IPS-18c (cell line): ENCODE results near the gene S100A6.
"Not testable (repeated sequence)": the region's sequence is repeated elsewhere in the genome, so short reads cannot be mapped to it uniquely, and the experiment has no call there.

Experiments
- H3K4me3 ChIP-seq: 2 replicates; pipeline ENCODE4 v1.7.0; 2013; ENCODE audit warnings: low read depth, mild to moderate bottlenecking, low read length, moderate library complexity; ENCODE audit not compliant: insufficient read depth
- H3K9me3 ChIP-seq: one replicate; pipeline ENCODE4 v1.6.1; 2013; ENCODE audit warnings: mild to moderate bottlenecking, low read length, moderate library complexity; ENCODE audit not compliant: control insufficient read depth, insufficient read depth

Gene S100A6

DNA sequence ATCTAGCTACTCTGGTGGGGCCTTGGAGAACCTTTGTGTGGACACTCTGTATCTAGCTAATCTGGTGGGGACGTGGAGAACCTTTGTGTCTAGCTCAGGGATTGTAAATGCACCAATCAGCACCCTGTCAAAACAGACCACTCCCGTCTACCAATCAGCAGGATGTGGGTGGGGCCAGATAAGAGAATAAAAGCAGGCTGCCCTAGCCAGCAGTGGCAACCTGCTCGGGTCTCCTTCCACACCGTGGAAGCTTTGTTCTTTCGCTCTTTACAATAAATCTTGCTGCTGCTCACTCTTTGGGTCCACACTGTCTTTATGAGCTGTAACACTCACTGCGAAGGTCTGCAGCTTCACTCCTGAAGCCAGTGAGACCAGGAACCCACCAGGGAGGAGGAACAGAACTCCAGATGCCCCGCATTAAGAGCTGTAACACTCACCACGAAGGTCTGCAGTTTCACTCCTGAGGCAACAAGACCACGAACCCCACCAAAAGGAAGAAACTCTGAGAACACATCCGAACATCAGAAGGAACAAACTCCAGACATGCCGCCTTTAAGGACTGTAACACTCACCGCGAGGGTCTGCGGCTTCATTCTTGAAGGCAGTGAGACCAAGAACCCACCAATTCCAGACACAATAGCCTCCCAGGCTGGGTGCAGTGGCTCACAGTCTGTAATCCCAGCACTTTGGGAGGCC lies 13.3 kb downstream of the S100A6 start:
- H3K4me3 ChIP-seq, H3K9me3 ChIP-seq: not testable (repeated sequence)

DNA sequence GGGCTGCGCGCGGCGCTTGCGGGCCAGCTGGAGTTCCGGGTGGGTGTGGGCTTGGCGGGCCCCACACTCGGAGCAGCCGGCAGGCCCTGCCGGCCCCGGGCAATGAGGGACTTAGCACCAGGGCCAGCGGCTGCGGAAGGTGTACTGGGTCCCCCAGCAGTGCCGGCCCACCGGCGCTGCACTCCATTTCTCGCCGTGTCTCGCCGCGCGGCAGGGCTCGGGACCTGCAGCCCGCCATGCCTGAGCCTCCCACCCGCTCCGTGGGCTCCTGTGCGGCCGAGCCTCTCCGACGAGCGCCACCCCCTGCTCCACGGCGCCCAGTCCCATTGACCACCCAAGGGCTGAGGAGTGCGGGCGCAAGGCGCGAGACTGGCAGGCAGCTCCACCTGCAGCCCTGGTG lies 14.0 kb downstream of the S100A6 start:
- not testable (repeated sequence) for H3K4me3 ChIP-seq, H3K9me3 ChIP-seq

DNA sequence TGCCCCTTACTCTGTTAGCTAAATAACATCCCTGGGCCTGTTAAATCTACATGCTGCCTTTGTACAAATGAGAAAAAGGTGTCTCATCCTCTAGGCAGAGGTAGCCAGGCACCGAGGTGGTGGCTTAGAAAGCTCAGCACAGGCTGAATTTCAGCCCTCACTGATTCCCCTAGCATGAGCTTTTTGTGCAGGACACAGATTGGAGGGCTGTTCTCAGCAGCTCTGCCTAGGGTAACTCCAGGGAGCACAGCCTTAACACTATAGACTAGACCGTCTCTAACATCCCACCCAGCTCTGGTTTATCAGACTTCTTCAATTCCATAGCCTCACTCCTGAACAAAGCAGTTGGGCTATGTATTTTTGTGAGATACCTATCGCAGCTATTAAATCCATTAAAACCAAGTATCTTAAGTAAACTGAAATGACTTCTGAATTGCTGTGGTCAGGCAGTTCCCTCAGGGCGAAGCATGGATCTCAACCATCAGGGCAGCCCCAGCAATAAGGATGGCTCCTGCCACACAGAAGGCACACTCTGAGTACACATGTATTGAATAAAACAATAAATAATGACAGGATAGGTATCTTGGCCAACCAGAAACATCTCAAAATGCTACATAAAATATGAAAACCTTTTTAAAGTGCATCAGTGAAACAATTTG lies 14.8 kb downstream of the S100A6 start:
- Histone ChIP-seq H3K9me3 (no peaks in the 10 kb centered on the region), H3K4me3 (no peak overlapping the region)

DNA sequence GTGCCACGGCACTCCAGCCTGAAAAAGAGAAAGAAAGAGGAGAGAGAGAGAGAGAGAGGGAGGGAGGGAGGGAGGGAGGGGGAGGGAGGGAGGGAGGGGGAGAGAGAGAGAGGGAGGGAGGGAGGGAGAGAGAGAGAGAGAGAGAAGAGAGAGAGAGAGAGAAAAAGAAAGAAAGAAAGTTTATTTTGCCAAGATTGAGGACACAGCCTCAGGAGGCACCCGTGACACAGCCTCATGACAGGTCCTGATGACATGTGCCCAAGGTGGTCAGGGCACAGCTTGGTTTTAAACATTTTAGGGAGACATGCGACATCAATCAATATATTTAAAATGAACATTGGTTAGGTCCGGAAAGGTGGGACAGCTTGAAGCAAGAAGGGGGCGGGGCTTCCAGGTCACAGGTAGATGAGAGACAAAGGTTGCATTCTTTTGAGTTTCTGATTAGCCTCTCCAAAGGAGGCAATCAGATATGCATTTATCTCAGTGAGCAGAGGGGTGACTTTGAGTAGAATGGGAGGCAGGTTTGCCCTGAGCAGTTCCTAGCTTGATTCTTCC lies 15.6 kb downstream of the S100A6 start:
- not testable (repeated sequence) for H3K4me3 ChIP-seq

DNA sequence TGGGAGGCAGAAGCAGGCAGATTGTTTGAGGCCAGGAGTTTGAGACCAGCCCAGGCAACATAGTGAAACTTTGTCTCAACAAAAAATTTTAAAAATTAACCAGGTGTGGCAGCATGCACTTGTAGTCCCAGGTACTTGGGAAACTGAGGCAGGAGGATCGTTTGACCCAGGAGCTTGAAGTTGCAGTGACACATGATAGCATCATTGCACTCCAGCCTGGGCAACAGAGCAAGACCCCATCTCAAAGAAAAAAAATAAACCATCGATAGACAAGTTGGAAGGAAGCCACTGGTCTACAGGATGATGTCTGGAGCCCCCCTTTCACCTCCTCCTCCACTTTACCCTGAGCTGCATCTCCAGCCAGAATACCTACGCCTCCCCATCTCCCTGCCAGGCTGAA lies 16.5 kb downstream of the S100A6 start:
- no peaks in the 10 kb centered on the region for H3K9me3 ChIP-seq
- no peak overlapping the region for H3K4me3 ChIP-seq

More for the DNA sequence above, 15.6 kb downstream of the S100A6 start:
- H3K9me3 ChIP-seq: not testable (repeated sequence)

DNA sequence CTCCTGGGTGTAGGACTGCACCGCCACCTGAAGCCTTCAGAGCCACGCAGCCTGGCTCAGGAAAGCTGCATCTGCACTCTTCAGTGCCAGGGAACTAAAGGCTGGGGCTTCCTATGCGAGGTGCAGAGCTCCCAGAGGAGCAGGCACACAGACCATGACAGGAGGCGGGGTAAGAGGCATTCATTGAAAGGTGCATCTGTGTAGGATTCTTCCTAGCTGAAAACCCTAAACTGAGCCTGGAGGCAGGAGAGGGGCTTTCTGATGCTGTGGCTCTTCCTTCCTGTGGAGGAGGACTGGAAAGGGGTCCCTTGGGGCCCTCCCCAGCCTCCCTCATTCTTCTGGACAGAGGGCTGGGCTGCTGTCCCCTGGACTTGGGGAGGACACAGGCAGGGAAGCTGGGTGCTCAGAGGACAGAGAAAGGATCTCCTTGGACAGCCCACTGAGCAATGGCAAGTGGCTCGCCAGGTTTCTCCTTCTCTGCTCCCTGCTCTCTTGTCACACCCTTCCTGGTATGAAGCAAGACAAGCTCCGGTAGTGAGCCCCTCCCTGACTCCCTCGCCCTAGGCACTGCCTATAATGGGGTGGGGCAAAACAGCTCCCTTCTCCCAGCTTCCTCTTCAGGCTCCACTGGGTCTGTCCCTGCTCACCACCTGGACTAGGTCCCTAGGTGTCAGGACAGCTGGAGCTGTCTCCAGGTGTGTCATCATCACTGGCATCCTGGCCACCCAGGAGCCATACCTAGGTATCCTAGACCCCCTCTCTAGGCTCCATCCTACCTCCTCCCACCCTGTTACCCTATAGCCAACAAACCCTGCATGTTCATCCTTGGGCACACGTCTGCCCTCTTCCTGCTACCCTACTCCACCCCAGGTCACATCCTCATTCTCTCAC lies 20.0 kb downstream of the S100A6 start:
- H3K4me3 ChIP-seq: no peak overlapping the region

DNA sequence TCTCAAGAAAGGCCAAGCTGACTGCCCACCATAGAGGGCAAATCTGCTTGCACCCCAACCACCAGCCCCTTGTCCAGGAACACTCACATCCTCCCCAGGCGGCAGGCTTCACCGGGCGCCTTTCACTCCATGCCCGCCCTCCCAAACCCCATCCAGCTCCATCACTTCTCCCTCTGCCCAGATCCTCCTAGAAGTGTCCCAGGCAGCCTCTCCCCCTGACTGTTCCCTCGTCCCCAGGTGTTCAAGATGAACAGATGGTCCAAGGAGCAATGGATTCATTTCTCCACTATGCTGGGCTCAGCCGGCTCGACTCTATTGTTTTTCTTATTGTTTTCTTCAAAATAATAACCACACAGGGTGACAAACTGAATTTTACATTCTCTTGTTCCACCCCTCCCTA lies 22.1 kb downstream of the S100A6 start:
- no peaks in the 10 kb centered on the region for H3K9me3 ChIP-seq
- H3K4me3 ChIP-seq: no peak overlapping the region

More for the DNA sequence above, 20.0 kb downstream of the S100A6 start:
- H3K9me3 ChIP-seq: no peaks in the 10 kb centered on the region

DNA sequence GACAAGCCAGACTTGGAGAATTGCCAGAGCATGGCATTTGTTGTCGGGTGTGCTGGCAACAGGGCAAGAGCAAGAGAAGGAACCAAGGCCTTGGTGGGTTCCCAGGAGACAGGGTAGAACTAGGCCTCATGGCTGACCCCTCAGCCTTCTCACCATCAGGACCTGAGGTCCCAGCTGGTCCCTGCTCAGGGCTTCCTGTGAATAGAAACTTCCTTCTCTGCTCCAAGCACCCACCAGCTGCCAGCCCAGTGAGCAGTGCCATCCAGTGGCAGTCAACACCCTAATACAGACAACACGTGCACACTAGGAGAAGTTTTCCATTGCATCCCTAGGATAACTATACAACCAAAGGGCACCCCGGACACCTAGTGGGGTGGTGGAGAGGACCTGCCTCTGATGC lies 22.8 kb downstream of the S100A6 start:
- H3K4me3 ChIP-seq: no peak overlapping the region
- no peaks in the 10 kb centered on the region for H3K9me3 ChIP-seq

DNA sequence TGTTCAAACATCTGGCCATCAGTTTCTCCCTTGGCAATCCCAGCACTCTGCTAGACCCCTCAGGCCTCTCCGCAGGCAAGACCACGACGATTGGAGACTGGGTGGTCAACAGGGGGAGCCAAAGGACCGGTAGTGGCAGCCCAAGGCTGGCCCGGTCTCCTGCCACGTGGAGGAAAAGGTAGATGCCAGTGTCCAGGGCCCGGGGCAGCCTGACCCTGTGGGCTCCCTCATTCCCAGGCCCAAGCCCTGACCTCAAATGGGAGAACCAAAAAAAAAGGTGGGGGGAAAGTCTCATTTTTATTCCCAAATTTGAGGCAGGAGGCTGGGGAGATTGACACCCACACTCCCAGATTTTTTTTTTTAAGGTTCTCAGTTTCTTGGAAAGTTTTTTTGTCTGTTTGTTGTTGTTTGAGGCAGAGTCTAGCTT lies 24.8 kb downstream of the S100A6 start:
- Histone ChIP-seq H3K4me3 (no peak overlapping the region), H3K9me3 (no peaks in the 10 kb centered on the region)

DNA sequence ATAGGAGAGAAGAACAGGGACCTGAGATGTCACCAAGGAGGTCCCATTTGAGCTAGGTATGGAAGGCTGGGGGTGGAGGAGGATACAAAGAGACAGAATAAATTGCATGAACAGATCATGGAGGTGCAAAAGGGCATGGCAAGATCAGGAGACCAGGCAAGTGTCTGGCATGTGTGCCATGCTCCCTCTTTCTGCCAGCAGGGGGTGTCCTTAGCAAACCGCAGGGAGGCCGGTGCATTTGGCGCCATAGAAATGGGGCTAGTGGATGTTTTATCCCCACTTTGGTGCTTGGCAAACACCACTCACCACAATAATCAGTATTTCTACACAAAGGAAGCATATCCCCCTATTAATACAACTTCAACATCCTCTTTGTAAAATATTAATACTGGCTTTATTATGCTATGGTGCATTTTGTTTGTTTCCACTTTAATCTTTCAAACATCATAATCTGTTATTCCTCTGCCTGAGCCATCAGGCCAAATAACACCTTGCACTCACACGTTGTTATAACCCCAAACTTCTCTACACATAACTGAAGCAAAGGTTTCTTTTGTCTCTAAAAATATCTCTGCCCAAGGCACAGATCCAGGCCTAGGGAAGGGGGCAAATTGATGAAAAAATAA lies 25.9 kb downstream of the S100A6 start:
- Histone ChIP-seq H3K4me3 (no peak overlapping the region), H3K9me3 (no peaks in the 10 kb centered on the region)

DNA sequence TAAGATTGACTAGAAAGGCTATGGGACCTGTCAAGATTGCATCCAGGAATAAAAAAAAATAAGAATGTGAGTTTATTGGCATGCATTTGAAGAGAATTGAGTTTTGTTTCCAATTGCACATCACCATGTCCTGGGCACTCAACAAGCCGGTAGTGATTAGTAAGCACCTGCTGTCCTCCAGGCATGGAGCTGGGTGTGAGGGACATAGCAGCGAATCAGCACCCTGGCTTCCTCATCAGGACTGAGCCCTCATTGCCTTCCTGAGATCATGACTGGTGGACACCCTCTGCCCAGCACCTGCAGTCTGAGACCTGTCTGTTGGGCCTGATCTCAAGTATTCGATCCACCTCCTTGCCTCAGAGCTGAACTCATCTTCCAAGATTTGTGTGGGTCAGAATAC lies 26.8 kb downstream of the S100A6 start:
- Histone ChIP-seq H3K9me3 (no peaks in the 10 kb centered on the region), H3K4me3 (no peak overlapping the region)

DNA sequence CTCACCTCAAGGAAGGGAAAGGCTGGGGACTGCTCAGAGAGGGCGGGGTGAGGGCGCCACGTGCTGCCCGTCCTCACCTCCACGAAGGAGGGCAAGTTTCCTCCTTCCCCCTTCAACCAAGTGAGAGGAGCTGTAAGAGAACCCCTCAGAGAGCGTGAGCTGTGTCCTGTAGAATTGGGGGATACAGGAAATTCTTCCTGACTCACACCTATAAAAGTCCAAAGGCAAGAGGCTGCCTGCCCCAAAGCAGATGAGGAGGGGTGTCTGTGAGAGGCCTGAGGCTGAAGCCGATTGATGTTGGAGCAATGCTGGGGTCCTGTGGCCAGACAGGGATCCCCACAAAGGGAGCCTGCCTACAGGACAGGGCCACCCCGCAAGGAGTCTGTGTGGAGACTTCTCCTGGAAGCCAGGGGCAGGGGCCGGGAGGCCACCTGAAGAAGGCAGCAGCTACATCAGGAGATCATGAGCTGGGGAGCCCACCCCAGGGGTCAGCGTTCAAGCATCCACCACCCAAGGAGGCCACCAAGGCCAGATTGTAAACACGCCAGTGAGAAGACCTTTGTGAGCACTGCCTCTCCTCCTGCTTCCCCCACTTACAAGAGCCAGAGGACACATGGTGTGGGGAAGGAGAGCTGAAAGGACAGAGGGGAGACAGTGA lies 27.7 kb downstream of the S100A6 start:
- no peak overlapping the region for H3K4me3 ChIP-seq
- no peaks in the 10 kb centered on the region for H3K9me3 ChIP-seq

DNA sequence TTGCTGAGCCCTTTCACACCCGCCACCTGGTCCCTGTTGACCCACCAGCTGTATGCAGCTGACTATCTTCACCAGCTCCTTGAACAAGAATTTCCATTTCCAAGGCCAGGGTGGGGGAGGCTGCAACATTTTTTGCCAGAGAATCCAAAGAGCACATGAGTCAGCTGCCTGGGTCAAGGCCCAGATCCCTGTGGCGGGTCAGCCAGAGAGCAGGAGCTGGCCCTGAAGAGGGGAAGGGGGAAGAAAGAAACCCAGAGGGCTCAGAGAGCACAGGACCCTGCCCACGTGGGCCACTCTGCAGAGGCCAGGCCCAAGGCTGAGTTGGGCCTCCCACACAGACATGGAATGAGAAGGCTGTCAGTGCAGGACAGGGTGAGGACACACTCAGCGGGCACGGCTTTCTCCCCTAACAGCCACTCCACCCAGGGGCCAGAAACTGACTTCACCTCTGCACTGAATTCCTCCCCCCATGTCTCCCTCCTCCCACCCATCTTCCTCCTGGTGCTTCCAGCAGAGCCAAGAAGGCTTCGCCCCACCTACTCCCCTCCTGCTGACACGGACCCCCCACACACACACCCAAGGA lies 28.9 kb downstream of the S100A6 start:
- H3K9me3 ChIP-seq: no peaks in the 10 kb centered on the region
- H3K4me3 ChIP-seq: no peak overlapping the region

DNA sequence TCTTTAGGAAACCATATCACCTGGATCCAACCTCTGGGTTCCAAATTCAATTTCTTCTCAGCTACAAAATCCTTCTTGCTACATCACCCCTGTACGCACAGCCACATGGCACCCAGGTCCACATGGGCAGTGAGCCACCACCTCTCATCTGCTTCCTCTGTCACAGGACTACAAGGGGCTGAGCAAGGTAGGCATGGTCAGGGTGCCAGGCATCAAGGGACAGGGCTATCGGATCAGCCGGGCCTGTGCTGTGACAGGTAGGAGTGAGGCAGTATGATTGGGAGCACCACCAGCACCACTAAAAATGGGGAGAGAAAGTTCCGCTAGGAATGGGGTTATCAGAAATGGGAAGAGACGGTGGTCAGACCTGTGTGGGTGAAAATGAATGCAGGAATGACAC lies 29.4 kb downstream of the S100A6 start:
- H3K4me3 ChIP-seq: no peak overlapping the region

DNA sequence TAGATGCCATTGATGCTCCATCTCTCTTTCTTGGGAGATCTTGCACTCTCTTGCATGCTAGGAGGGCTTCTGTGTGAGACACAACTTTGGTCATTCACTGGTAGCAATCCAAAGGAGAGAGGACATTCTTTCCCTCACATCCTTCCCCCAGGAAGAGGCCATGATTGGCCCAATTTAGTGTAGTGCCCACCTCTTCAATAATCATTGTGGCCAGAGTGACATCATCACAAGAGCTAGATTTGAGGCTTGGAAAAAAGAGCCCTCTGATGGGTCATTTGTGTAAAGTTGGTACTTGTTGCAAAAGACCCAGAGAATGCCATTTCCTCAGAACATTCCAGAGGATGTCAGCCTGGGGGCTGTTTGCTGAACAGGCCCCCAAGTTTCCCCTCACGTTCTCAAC lies 30.2 kb downstream of the S100A6 start:
- H3K9me3 ChIP-seq: no peaks in the 10 kb centered on the region
- no peak overlapping the region for H3K4me3 ChIP-seq

More for the DNA sequence above, 29.4 kb downstream of the S100A6 start:
- H3K9me3 ChIP-seq: no peaks in the 10 kb centered on the region

DNA sequence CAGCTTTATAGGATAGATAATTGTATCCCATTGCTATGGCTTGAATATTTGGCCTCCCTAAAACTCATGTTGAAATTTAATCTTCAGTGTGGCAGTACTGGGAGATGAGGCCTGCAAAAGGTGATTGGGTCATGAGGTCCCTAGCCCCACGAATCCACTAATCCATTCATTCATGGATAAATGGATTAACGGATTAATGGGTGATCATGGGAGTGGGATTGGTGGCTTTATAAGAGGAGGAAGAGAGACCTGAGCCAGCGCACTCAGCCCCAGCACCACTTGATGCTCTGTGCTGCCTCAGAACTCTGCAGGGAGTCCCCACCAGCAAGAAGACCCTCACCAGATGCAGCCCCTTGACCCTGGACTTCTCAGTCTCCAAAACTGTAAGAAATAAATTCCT lies 32.0 kb downstream of the S100A6 start:
- Histone ChIP-seq H3K9me3 (no peaks in the 10 kb centered on the region), H3K4me3 (no peak overlapping the region)
